ENCODE measurements around the gene FBXL13.

Gene FBXL13

DNA sequence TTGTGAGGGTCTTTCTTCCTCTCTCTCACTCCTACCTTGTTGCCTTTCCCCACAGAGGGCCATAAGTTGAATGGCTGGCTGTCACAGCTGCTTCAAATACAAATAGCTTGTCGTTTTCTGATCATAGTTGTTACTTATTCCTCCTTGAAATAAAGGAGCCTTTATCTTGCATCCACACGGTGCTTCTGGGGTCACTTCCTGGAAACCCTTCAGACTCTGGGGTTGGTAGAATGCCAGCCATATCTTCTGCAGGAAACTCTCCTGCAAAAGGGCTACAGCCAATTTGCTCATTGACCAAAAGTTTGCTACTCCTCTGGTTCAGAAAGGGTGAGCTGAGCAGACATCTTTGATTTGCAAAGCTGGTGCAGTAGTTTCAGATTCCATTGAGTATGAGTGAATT lies 255.4 kb downstream of the FBXL13 start:
- no peak for DNase-seq (ENCODE audit: low spot score)
- in situ Hi-C loops (cut with MboI; ENCODE audit: low pct_unique_long_range_greater_than_20kb, low sequenced_read_pairs, unreplicated experiment) = no loop called here
- TF ChIP-seq, protein P1, sequence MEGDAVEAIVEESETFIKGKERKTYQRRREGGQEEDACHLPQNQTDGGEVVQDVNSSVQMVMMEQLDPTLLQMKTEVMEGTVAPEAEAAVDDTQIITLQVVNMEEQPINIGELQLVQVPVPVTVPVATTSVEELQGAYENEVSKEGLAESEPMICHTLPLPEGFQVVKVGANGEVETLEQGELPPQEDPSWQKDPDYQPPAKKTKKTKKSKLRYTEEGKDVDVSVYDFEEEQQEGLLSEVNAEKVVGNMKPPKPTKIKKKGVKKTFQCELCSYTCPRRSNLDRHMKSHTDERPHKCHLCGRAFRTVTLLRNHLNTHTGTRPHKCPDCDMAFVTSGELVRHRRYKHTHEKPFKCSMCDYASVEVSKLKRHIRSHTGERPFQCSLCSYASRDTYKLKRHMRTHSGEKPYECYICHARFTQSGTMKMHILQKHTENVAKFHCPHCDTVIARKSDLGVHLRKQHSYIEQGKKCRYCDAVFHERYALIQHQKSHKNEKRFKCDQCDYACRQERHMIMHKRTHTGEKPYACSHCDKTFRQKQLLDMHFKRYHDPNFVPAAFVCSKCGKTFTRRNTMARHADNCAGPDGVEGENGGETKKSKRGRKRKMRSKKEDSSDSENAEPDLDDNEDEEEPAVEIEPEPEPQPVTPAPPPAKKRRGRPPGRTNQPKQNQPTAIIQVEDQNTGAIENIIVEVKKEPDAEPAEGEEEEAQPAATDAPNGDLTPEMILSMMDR (IDR thresholded peaks at IDR 0.05; ENCODE audit: extremely low read depth, insufficient read depth, missing control alignments) = no peak

DNA sequence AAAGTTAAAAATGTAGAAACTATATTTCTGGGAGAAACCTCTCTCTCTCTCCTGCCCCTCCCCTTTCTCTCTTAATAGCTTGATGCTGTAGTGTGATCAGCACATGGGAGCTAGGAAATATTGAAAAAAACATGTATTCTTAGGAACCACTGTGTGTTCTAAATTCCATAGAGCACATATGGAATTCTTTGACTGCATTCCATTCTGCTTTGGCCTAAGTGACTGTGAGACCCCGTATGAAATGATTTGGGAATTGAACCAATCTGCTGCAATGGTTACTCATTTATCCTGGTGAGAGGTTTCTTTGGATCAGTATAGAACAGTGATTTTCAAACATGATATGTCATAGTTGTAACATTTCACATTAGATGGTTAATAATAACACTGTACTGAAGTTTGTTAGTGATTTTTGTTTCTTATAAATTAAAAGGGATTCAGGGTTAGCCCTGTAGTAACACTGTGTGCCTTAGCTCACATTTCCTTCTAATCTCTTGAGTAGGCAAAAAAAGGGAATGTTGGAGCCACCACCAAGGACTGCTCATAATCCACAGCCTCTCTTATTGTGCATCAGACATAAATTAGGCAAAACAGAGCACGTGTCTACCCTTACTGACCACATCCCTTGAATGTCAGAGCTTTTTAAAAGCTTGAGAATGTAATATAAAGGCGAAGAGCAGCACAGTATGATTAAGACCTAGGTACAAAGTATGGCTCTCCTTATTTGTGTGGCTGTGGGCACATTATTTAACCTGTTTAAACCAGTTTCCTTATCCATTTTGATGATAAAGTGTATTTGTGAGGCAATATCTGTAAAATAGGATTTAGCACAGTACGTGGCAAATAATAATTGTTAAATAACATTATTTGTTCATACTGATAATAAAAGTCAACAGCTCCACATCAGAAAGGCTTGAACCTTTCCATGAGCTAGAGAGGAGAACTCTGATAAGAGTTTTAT lies 256.7 kb downstream of the FBXL13 start:
- DNase-seq (ENCODE audit: low spot score) = no peak
- in situ Hi-C loops (cut with MboI; ENCODE audit: low pct_unique_long_range_greater_than_20kb, low sequenced_read_pairs, unreplicated experiment) = no loop called here
- TF ChIP-seq, protein P1 (IDR thresholded peaks at IDR 0.05; ENCODE audit: extremely low read depth, insufficient read depth, missing control alignments) = no peak

- no peak for DNase-seq (ENCODE audit: low spot score)
- TF ChIP-seq, protein P1 (IDR thresholded peaks at IDR 0.05; ENCODE audit: extremely low read depth, insufficient read depth, missing control alignments) = no peak
- in situ Hi-C loops (cut with MboI; ENCODE audit: low pct_unique_long_range_greater_than_20kb, low sequenced_read_pairs, unreplicated experiment) = no loop called here
These were observed 260.5 kb downstream of the FBXL13 start for GRCh38 chr7:102814025-102814471.

GRCh38 chr7:102813191-102814024 lies 261.2 kb downstream of the FBXL13 start:
- in situ Hi-C loops (cut with MboI; ENCODE audit: low pct_unique_long_range_greater_than_20kb, low sequenced_read_pairs, unreplicated experiment) = no loop called here
- TF ChIP-seq, protein P1 (IDR thresholded peaks at IDR 0.05; ENCODE audit: extremely low read depth, insufficient read depth, missing control alignments) = no peak

GRCh38 chr7:102811942-102812678 lies 262.5 kb downstream of the FBXL13 start:
- DNase-seq (ENCODE audit: low spot score) = no peak
- in situ Hi-C loops (cut with MboI; ENCODE audit: low pct_unique_long_range_greater_than_20kb, low sequenced_read_pairs, unreplicated experiment) = no loop called here
- TF ChIP-seq, protein P1 (IDR thresholded peaks at IDR 0.05; ENCODE audit: extremely low read depth, insufficient read depth, missing control alignments) = no peak

More at GRCh38 chr7:102813191-102814024, 261.2 kb downstream of the FBXL13 start:
- DNase-seq (ENCODE audit: low spot score) = no peak

DNA sequence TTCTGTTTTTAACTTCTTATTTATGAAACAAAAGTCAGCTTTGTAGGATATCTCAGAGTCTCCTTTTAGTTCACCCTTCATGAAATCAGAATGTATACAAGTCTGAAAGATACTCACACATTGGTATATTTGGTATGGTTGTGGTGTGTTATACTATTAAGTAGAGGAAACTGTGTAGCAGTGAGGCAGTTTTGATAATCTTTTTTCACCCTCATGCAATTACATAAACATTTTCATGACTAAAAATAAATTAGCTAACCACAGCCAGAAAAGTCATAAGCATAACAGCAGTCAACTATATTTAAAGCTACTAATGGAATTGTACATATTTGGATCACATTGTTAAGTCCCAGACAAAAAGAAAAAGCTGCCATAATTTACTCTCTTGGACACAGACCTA lies 263.7 kb downstream of the FBXL13 start:
- no peak for DNase-seq (ENCODE audit: low spot score)
- TF ChIP-seq, protein P1 (IDR thresholded peaks at IDR 0.05; ENCODE audit: extremely low read depth, insufficient read depth, missing control alignments) = no peak
- in situ Hi-C loops (cut with MboI; ENCODE audit: low pct_unique_long_range_greater_than_20kb, low sequenced_read_pairs, unreplicated experiment) = no loop called here
